Measurements from ENCODE around the gene NFATC3.

- TF ChIP-seq CTCF (IDR thresholded peaks at IDR 0.05) = no peak
- TF ChIP-seq POLR2A (IDR thresholded peaks at IDR 0.05) = no peak
These were observed 166.7 kb downstream of the NFATC3 start for GRCh38 chr16:68251832-68252231.
